GM19455 (cell line): ENCODE measurements around the gene CCR1.

Source experiments
- ATAC-seq: cut with Tn5 transposase; IDR thresholded peaks from one replicate; pipeline ENCODE4 v1.9.1; 2021; ENCODE audit not compliant: unreplicated experiment

CCR1 gene

DNA sequence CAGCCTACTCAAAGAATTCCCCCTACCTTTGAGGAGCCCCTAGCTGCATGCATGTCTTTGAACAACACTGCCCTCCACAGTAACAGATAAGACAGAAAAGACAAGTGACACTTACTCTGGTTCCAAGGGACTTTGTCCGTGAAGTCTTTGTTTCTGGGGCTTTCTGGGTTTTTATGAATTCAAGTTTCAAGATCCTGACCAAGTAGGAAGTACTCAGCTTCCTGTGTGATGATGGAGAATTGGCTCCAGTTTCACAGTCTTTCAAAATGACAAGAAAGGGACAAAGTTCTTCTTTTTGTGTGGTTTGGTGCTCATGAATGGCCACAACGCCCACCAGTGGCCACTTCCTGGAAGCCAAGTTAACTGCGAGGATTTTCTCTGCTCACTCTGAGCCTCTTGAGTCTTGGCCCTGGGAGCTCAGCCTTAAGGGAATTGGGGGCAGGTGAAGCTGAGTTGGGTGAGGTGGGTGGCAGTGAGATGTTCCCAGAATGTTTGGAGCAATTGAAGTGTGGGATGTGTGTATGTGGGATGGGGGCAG, at the start of gene CCR1:
Gene CCR1 (minus strand): TSS at position 147 of the 538 bp plus-strand sequence. CDS start 4,000 bp downstream, outside the sequence.
- no peak for ATAC-seq

DNA sequence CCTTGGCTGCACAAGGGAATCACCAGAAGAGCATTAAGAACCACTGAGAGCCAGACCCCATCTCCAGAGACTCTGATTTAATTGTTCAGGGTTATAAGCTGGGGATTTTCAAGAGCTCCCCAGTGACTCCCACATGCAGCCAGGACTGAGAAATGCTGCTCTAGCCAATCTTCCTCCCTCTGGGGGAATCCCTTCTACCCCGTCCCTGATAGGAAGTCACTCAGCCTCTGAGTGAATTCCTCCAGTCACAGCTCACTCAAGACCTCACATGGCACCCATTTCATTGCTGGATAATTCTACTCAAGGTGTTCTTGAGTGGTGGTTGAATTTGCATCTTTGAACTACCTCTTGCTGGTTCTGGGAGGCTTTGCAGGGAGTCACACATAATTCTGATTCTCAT, 44.9 kb upstream of the CCR1 start:
- no peak for ATAC-seq

DNA sequence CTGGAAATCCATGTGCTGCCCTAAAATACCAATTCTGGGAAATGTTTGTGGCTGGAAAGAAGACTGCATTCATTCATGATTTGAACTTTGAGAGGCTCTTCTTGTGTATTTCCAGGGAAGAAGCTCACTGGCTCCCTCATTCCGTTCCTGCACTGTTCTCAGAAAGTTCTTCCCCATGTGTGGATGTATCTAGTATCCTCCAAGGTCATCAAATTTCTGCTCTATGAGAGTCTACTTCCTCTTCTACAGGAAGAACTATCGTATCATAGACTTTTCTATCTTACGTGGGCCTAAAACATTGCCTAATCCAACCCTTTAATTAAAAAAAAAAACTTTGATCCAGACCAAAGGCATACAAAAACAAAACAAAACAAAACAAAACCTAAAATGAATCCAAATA, 37.0 kb upstream of the CCR1 start:
- no peak for ATAC-seq

DNA sequence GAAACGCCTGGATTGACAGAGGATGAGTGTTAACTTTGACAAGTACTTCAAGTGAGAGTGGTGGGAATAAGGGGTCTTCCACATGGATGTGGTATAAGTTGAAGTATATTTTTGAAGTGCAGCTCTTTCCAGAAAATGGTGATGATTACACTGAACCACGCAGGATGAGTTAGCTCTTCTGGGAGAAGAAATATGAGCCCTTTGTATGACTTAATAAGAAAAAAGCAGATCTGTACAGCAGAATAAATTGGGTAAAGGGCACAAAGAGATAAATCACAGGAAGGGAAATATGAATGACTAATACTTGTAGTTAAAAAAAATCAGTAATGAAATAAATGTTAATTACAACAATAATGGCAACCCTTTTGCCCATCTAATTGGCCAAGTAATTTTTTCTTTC, 35.4 kb upstream of the CCR1 start:
- no peak for ATAC-seq

DNA sequence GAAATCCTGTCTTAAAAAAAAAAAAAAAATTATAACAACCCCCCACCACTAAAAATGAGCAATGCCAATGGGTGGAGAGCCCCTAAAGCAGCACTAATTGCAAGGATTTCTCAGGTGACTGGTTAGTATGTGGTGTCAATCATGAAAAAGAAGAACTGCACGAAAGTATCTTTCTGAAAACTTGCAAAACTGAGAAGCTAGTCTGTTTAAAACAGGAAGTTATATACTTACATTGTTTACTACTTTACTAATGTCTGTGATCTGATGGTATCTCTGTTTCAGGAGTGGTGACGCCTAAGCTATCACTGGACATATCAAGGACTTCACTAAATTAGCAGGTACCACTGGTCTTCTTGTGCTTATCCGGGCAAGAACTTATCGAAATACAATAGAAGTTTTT, 34.0 kb upstream of the CCR1 start, which contains the start of gene CCR3:
Gene CCR3 (plus strand): TSS at position 341 of the 400 bp plus-strand sequence. CDS start 22,699 bp downstream, outside the sequence.
- ATAC-seq = no peak

DNA sequence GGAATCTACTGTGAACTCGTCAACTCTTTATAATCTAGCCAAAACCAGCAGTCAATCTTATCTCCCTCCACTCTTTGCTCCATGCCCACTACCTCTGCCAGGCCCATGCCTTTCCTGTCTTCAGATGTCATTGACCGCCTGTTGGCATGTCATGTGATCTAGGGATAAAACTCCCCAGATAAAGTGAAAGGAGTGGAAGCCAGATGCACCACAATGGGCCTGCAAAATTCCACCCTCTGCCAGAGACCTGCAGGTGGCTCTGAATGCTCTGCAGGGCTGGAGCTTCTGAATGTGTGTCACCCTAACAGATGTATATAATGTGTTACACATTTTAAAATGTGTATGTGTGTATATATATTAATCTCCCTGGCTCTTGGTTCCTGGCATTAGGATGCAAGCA, 31.8 kb upstream of the CCR1 start:
- no peak for ATAC-seq

DNA sequence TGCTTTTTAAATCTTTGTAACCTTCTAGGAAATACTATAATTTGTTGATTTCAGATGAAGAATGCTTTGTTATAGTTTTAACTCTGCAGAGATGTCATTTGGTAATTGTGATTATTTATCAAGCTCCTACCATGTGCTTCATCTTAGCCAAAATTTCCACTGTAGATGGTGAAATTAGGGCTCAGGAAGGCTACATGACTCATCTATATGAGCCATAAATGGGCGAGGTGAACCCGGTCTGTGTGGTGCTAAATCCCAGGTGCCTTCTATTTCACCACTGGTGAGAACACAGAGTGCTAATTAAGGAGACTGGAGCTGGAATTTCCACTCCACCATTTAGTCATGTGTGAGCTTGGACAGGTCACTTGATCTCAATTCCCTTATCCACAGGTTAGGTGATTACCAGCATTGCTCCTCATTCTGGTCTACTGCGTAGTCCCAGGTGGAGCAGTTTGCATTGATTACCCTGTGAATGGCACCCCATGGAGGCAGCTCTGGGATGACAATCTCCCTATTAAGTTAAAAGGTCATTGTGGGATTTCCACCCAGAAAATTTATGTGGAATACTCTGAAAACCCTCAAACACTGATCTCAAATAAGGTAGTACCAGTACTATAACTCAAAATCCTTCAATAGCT, 31.3 kb upstream of the CCR1 start:
- ATAC-seq = no peak

DNA sequence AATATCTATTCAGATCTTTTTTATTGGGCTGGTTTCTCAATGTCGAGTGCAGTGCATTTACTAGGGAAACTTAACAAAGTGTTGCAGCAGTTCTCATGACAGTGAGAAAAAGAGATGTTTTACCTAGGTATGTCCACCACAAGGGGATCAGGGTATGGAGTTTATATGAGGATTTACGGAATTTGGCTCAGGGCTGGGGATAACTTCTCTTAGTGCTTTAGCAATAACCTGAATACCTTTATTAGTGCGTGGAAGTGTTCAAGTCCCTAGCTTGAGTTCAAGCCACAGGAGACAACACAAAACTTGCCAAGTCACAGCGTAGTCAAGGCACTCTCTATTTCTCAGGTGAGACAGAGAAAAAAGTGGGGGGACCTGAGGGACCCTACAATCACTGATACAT, 30.3 kb upstream of the CCR1 start:
- no peak for ATAC-seq

DNA sequence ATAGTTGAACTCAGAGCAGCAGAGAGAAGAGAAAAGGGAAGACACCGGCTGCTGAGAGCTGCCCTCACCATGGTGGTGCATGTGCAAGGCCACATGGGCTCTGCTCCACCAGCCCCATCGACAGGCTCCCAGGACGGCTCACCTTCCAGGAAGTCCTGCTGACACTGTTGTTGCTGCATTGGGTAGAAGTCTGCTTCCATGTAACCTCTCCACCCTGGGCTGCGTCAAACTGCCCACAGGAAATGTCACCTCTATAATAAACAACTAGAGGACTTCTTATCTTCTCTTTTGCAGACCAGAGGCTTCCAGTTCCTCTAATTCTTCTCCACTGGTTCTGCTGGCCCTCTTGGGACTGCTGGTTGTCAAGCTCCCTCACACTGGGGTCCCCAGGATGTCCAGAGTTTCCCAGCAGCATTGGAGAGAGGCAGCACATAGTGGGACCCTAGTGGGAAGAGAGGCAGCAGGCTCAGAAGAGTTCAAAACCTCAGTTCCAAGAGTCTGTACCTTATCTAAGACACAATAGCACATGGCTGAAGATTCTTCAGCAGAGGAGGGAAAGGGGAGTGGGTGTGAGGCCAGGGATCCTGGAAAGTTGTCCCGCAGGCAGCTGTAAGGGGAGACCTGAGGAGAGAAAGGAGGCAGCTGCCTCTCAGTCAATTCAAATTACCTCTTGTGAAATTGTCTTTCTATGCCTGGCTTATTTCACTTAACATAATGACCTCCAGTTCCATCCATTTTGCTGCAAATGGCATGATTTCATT, 28.4 kb upstream of the CCR1 start:
- no peak for ATAC-seq

DNA sequence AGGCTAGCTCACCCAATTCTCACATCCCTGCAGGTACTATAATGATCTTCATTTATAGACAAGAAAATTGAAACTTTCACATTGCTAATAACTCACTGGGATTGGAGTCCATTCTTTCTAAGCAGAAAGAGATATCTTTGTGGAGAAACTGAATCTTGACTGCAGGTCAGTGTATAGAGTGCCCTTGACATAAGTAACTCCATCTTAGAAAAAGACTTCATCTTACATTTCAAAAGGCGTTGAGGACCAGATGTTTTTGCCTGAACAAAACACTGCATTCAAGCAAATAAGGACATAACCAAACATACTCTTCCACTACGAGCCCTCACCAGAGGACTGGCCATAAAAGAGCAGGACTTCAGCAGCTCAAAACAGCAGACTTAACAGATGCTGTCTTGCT, 27.3 kb upstream of the CCR1 start:
- no peak for ATAC-seq

DNA sequence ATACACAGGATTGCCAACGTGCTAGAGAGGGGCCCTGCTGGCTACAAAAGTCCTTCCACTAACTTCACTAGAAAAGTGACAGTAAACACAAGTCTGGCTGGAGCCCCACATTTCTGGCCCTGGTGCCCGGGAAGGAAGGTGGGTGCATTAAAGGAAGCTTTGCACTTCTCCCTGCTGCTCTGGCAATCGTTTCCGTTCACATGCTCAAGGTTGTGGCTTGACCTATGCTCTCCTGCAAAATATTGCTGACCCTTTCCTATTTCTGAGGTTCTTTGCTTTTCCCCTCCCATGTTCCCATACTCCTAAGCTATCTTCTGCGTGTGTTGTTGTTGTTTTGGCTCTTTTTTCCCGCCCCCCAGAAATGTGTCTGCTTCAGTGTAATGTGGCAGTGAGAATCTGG, 25.1 kb upstream of the CCR1 start:
- no peak for ATAC-seq

DNA sequence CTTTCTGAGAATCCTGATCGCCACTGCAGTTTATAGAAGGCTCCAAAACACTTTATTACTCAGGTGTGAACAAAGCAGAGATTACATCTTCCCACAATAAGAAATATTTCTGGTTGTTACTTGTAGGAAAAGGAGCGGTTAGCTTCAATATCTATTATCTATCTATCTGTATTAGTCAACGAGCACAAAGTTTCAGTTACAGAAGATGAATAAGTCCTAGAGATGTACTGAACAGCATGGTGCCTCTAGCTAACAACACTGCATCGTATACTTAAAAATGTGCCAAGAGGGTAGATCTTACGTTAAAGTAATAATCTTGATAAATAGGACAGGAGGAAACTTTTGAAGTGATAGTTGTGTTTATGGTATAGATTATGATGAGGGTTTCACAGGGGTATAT, 23.2 kb upstream of the CCR1 start:
- no peak for ATAC-seq

DNA sequence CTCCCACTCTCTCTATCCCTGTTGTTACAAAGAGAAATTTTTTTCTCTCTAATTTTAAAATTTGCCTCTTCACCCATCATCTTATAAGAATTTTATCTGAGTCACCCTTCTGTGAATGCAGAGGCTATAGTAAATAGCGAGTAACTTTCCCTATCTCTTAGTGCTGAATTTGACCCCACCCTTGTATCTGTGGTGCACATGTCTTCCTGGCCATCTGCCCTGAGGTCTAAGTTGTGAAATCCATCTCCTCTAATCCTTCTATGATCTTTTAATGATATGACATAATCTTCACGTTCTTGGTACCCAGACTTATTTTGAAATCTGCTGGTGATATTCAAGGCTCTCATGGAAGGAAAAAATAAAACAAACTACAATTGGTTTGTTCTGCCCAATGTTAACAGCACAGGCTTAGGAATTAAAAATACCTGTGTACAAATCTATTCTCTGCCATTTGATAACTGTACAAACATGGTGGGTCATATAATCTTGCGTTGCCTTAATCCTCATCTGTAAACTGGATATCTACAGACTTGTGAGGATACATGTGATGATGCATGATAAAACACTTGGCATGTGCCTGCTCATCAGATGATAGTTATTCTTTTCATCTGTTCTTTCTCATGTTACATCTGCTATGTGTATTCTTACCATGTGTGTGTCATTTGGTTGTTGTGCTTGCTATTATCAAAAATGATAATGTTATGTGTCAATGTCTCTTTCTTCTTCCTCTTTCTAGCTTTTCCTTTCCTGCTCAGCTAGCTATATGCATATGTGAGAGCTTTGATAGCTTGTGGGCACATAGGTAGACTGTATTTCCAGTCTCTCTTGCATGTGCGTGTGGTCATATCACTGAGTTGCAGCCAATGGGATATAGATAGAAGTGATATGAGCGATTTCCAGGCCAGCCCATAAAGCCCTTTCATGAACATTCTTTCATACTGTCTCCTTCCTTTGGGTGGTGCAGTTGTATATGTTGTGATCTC, 20.4 kb upstream of the CCR1 start:
- ATAC-seq = no peak

DNA sequence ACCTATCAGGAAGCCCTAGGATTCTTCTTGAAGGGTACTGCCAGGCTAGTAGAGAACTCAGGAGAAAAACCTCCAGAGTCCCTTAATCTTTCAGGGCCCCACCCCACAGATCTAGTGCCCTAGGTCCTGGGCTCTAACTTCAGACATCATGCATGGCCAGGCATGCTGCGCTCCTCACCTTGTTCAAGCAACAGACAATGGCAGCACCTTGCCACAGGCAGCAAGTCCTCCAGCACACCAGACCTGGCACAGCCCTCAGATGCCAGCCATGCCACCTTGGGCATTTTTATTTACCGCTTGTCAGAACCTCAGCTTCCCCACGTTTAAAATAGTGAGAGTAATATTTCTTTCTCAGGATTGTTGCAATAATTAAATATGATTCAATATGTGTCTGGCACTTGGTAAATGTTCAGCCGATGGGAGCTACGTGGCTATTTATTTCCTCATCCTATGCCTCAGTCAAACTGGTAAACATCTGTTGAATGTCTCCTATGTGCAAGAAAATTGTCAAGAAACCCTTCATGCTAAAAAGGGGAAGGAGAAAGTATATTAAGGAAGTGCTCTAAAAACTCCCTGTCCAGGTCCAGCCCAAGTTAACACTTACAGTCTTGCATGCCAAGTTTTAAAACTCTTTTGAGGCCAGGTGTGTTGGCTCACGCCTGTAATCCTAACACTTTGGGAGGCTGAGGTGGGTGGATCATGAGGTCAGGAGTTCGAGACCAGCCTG, 14.5 kb upstream of the CCR1 start:
- no peak for ATAC-seq

DNA sequence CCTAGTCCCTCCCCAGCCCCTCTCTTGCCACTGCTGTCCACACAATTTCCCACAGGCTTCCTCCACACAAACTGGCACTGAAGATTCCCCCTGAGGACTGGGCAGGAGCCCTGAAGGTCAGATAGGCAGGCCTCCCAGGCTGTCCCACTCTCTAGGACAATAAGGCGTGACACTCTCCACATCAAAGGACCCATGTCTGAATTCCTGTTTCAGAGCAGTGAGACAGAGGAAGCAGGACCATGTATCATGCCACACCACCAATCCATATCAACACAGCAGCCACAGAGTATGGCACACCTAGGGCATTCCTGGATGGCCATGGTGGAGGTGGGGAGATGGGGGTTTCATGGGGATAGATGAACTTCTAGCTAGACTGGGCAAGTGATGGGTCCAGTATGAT, 13.8 kb upstream of the CCR1 start:
- ATAC-seq = no peak

DNA sequence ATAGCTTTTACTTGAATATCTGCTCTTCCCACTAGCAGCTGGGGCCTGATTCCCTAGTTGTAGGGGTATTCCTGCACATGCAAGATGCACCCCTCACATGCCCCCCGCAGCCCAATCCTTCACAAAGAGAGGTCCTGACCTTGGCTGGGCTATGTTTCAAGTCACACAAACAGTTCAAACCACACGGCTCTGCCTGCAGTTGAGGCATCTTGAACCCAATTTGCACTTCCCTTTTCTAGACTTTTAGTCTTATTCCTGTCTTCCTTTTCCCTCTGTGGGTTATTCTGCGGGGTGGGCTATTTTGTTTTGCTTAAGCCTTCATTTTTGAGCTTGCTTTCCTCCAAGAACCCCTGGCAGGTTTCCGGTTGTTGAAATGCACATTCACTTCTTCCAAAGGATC, 13.3 kb upstream of the CCR1 start:
- ATAC-seq = no peak

DNA sequence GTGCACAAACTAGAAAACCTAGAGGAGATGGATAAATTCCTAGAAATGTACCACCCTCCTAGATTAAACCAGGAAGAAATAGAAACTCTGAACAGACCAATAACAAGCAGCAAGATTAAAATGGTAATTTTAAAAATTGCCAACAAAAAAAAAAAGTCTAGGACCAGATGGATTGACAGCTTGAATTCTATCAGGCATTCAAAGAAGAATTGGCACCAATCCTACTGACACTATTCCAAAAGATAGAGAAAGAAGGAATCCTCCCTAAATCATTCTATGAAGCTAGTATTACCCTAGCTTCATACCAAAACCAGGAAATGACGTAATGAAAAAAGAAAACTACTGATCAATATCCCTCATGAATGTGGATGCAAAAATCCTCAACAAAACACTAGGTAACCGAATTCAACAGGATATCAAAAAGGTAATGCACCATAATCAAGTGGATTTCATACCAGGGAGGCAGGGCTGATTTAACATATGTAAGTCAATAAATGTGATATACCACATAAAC, 10.1 kb upstream of the CCR1 start:
- no peak for ATAC-seq

DNA sequence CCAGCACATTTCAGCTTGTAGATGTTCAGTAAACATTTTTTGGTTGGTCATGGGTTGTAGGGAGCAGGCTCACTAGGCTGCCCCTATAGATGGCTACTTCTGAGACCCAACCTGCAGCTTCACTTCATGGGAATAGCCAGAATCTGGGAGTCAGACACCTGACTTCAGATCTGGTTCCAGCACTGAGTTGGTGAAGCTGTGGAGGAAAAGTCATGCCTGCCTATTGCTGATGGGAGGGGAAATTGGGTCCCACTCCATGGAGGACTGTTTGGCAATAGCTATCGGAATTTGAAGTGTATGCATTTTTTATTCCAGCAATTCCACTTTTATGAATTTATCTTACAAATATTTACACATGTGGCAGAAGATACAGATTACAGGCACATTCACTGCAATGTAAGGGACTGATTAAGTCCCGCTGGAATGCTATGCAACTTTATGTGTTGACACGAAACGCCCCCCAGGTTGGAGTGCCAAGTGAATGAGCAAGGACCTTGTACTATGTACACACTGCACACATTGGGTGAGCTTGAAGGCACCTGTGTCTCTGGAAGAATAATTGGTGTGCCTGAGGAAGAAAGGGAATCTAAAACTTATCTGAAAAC, 7.8 kb upstream of the CCR1 start:
- ATAC-seq = no peak

DNA sequence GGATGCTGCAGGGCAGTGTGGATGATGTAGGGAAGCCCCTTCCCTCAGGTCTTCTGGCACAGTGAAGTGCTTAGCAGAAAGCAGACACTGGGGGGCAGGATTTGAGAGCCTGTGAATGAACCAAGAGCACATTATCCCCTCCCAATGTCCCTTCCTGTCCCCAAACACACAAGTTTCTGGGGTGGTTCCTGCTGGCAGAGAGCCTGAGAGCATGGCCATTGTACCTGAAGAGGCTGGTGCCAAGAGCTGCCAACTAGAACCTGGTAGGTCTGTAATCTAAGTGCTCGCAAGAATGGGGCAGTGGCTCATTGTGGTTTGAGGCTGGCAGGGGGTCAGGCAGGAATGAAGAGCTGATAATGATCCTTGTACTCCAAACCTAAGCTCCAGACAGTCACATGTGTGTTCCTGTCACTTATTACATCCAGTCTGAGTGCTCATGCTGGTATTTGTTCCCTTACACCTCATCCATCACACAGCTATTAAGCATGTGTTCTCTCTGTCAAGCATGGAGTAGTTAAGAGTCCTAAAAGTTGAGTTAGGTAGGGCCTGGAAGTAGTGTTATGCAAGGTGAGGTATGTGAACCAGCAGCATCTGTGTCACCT, 6.7 kb upstream of the CCR1 start:
- ATAC-seq = no peak

DNA sequence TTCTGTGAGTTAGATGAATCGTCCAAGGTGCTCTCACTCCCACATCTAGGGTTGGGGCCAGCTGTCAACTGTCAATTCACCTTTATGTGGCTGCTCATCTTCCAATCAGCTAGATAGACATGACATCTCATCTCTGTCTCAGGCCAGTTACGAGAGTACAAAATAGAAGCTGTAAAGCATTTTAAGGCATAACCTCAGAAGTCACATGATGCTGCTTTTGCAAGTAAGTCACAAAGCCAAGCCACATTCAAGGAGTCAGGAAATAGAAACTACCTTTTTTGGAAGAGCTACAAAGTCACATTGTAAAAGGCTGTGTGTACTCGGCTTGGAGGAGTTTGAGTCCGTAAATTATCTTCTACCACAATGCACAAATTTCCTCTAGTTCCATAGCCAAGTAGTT, 5.1 kb upstream of the CCR1 start:
- ATAC-seq = no peak
